H54 (cell line): ENCODE measurements around the gene ARHGAP40.

ENCODE experiments used
- DNase-seq: peaks from one replicate; pipeline ENCODE4 v3.0.0; 2011; ENCODE audit warnings: low spot score, mixed read lengths; ENCODE audit not compliant: insufficient read length
- FAIRE-seq: peaks from 3 replicates; lab custom pipeline; 2011; peaks lifted over from hg19 to GRCh38; lab: Jason Lieb, UNC
- POLR2A ChIP-seq: IDR thresholded peaks from 2 replicates; pipeline ENCODE4 v1.6.1; 2011; ENCODE audit warnings: low read depth, mild to moderate bottlenecking, low read length

The ARHGAP40 gene

GRCh38 chr20:38665506-38666285, 64.1 kb downstream of the ARHGAP40 start:
- no peak for DNase-seq
- TF ChIP-seq POLR2A: no peak
- FAIRE-seq: no peak

GRCh38 chr20:38667417-38667956, 65.9 kb downstream of the ARHGAP40 start:
- FAIRE-seq: no peak
- DNase-seq: no peak
- no peak for TF ChIP-seq POLR2A

GRCh38 chr20:38669688-38670087, 68.1 kb downstream of the ARHGAP40 start:
- FAIRE-seq (no peak), DNase-seq (no peak)
- TF ChIP-seq POLR2A: no peak

- DNase-seq: no peak
- TF ChIP-seq POLR2A: no peak
- no peak for FAIRE-seq
Measured at GRCh38 chr20:38670786-38671185, 69.2 kb downstream of the ARHGAP40 start.

- no peak for TF ChIP-seq POLR2A
- DNase-seq (no peak), FAIRE-seq (no peak)
Measured at GRCh38 chr20:38671186-38671585, 69.6 kb downstream of the ARHGAP40 start.

GRCh38 chr20:38671701-38672292, 70.2 kb downstream of the ARHGAP40 start:
- TF ChIP-seq POLR2A: no peak
- DNase-seq: no peak
- no peak for FAIRE-seq

GRCh38 chr20:38672504-38672903, 70.9 kb downstream of the ARHGAP40 start:
- DNase-seq (no peak), FAIRE-seq (no peak)
- TF ChIP-seq POLR2A: no peak

GRCh38 chr20:38673261-38673660, 71.7 kb downstream of the ARHGAP40 start:
- TF ChIP-seq POLR2A: no peak
- FAIRE-seq (no peak), DNase-seq (no peak)

GRCh38 chr20:38673725-38674091, 72.1 kb downstream of the ARHGAP40 start:
- FAIRE-seq (no peak), DNase-seq (no peak)

GRCh38 chr20:38674092-38674764, 72.6 kb downstream of the ARHGAP40 start:
- peak; percentile 29; the same call in 1 of the 2 replicates for TF ChIP-seq POLR2A
- DNase-seq (no peak), FAIRE-seq (no peak)

More at GRCh38 chr20:38673725-38674091, 72.1 kb downstream of the ARHGAP40 start:
- TF ChIP-seq POLR2A: no peak

- DNase-seq (no peak), FAIRE-seq (no peak)
- no peak for TF ChIP-seq POLR2A
Measured at GRCh38 chr20:38674765-38675133, 73.1 kb downstream of the ARHGAP40 start.

GRCh38 chr20:38676576-38676975, 75.0 kb downstream of the ARHGAP40 start:
- DNase-seq (no peak), FAIRE-seq (no peak)
- TF ChIP-seq POLR2A: no peak

GRCh38 chr20:38680500-38681306, 79.1 kb downstream of the ARHGAP40 start:
- FAIRE-seq: no peak
- peak; percentile 54 for DNase-seq
- no peak for TF ChIP-seq POLR2A

GRCh38 chr20:38685271-38685670, 83.7 kb downstream of the ARHGAP40 start:
- no peak for TF ChIP-seq POLR2A
- DNase-seq: no peak
- no peak for FAIRE-seq
